Sigmoid colon (tissue), 7 donors: ENCODE data around the gene EGLN3. TPM values are rescaled to one million over a fixed set of nuclear protein-coding genes. Genes with fewer than 3 reads are reported as not detected.
A peak's percentile ranks its signal among the peaks of the same experiment; 100 is the strongest.

Source experiments
- DNase-seq: peaks from one replicate; pipeline ENCODE4 v3.0.0-alpha.2; 2019
- H3K27ac ChIP-seq, 4 donors: fragments of 200-600 bp; sonication (generic); one replicate each; pipeline ENCODE4 v1.5.1; 2016 to 2019; ENCODE audit warnings: mild to moderate bottlenecking in 1 of 4
- H3K27me3 ChIP-seq, 3 donors: fragments of 200-600 bp; sonication (generic); one replicate each; pipeline ENCODE4 v1.5.1; 2019; ENCODE audit warnings: mild to moderate bottlenecking in 1 of 3
- H3K36me3 ChIP-seq, 4 donors: fragments of 200-600 bp; sonication (generic); one replicate each; pipeline ENCODE4 v1.5.1; 2016 to 2019
- H3K4me1 ChIP-seq, 4 donors: fragments of 200-600 bp; sonication (generic); one replicate each; pipeline ENCODE4 v1.5.1; 2017 to 2019
- H3K4me3 ChIP-seq, 4 donors: fragments of 200-600 bp; sonication (generic); one replicate each; pipeline ENCODE4 v1.5.1; 2017 to 2019; ENCODE audit warnings: mild to moderate bottlenecking in 2 of 4, moderate library complexity in 1 of 4
- H3K9me3 ChIP-seq, 4 donors: fragments of 200-600 bp in 3 of 4; sonication (generic) in 3 of 4; one replicate each; pipeline versions ENCODE4 v1.5.1 to v1.6.1; 2013 to 2019
- EP300 ChIP-seq, 4 donors: sonication (generic); formaldehyde crosslinking; IDR thresholded peaks; one replicate each; pipeline ENCODE4 v1.6.1; 2017; ENCODE audit warnings: antibody characterized with exemption in 4 of 4
- POLR2A ChIP-seq, 2 donors: fragments of 450-650 bp; IDR thresholded peaks; one replicate each; pipeline ENCODE4 v1.6.1; 2016; ENCODE audit warnings: antibody characterized with exemption in 2 of 2, mild to moderate bottlenecking in 2 of 2, moderate library complexity in 2 of 2
- POLR2AphosphoS5 ChIP-seq, 4 donors: sonication (generic); formaldehyde crosslinking; IDR thresholded peaks; one replicate each; pipeline ENCODE4 v1.6.1; 2017; ENCODE audit warnings: antibody characterized with exemption in 4 of 4
- whole genome bisulfite sequencing, 2 donors: extraction: QIAGEN DNeasy Blood & Tissue Kit; methylation state at CpG; one replicate each; pipeline ENCODE4 v1.1.7; 2013; 5-methylcytosine and 5-hydroxymethylcytosine counted together
- intact Hi-C: fragments of 100-400 bp; cut with DNase I; formaldehyde crosslinking; loops from one replicate; pipeline ENCODE4 v1.15.1; 2023
- polyA plus RNA-seq, 3 donors: library from polyadenylated mRNA; stranded (reverse); fragments of 200-250 nt; gene quantifications; one replicate each; pipeline ENCODE4 v1.2.3, GENCODE V29; 2013
- total RNA-seq, 4 donors: library from RNA; depleted of rRNA; stranded (reverse); fragments of >200 nt; gene quantifications; one replicate each; pipeline ENCODE4 v1.1.0, GENCODE V29; 2016
- TF ChIP-seq, protein P1 (sequence below), 4 experiments: fragments of 450-650 bp in 3 of 4; fragments of 200-600 bp in 1 of 4; IDR thresholded peaks; one replicate each; pipeline ENCODE4 v1.5.1; 2016 to 2019; ENCODE audit warnings: antibody characterized with exemption in 4 of 4, mild to moderate bottlenecking in 3 of 4, moderate library complexity in 2 of 4
- donor health status: healthy with polysubstance abuse.
- donor health status: Bipolar disorder and iron deficiency.
- donor health status: healthy.

Gene EGLN3
- total and polyA plus RNA-seq, 7 donors = 13.0 to 69.1 (median 18.5) TPM

DNA sequence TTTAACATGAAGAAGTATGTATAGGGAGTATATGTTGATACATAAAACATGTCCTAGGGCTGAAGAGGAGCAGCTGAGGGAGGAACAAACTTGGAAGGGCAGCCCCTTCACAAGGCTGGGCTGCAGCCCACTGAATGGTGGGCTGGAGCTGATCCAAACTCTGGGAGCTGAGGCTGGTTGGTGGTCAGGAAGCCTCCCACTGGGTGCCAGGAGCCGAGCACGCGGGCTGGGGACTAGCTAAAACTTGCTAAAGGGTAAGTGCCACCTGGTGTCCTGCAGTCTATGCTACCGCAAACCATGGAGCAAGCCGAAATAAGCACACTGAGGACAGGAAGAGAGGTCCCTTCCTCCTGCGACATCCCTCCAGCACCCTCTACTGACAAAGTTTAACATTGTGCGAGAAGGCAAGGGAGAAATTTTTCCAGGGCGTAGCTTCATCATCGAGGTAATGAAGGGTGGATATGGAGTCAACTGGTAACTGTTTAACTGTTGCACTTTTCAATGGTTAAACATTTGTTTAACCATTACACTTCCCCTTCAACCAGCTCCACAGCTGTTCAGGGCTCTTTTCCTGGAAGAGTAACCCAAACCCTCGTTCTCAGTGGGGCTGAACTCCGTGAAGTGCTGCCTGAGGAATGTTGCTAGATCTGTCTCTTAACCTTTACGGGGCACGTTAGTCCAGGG is 42.2 kb downstream of the EGLN3 start:
- H3K36me3 ChIP-seq = no peaks in the 10 kb centered on the region
- no peak for DNase-seq
- 48 to 83% methylated on average over 13 of the region's 13 CpGs for WGBS, 2 donors
- no peak for TF ChIP-seq EP300 (IDR thresholded peaks at IDR 0.05)
- TF ChIP-seq, protein P1, sequence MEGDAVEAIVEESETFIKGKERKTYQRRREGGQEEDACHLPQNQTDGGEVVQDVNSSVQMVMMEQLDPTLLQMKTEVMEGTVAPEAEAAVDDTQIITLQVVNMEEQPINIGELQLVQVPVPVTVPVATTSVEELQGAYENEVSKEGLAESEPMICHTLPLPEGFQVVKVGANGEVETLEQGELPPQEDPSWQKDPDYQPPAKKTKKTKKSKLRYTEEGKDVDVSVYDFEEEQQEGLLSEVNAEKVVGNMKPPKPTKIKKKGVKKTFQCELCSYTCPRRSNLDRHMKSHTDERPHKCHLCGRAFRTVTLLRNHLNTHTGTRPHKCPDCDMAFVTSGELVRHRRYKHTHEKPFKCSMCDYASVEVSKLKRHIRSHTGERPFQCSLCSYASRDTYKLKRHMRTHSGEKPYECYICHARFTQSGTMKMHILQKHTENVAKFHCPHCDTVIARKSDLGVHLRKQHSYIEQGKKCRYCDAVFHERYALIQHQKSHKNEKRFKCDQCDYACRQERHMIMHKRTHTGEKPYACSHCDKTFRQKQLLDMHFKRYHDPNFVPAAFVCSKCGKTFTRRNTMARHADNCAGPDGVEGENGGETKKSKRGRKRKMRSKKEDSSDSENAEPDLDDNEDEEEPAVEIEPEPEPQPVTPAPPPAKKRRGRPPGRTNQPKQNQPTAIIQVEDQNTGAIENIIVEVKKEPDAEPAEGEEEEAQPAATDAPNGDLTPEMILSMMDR (IDR thresholded peaks at IDR 0.05) = peak in 1 of 4 experiments; percentile 23
- H3K4me3 ChIP-seq = no peak overlapping the region
- H3K4me1 ChIP-seq = no peaks in the 10 kb centered on the region
- H3K27me3 ChIP-seq = no peaks in the 10 kb centered on the region
- intact Hi-C loops = no loop called here
- H3K27ac ChIP-seq = no peak overlapping the region
- H3K9me3 ChIP-seq = no peaks in the 10 kb centered on the region

DNA sequence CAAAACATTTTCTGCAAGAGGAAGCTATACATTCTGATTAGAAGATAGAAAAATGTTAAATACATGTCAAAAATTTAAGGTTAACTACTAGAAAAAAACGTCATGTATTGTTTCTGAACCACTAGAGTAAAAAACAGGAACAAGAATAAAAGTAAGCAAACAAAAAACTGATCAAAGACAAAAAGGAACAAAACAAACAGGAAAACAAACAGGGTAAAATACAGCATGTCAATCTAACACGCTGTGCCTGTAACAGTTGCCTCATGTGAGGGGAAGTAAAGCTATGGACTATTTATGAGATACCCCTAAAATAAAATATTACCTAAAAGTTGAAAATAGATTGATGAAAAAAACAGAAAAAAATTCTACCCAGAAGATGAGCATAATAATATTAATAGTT is 43.9 kb downstream of the EGLN3 start:
- intact Hi-C loops = no loop called here
- H3K27me3 ChIP-seq = no peaks in the 10 kb centered on the region
- WGBS, 2 donors = 23 to 44% methylated on average over 2 of the region's 2 CpGs

DNA sequence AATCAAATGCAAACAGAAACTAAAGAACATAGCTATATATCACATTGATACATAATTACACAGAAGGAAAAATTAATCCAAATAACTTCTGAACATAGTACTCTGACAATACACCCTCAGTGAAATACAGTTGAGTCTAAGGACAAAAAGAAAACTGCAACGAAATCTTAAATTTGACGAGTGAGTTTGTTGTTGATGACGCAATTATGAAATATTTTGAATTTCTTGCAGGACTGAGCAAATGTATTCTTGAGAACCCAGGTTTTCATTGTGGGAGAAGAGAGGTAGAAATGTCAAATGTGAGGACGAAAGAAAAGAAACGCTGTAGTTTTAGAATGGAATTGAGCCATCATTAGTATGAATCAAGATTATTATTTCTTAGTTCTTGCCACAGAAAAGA is 46.3 kb downstream of the EGLN3 start:
- no peaks in the 10 kb centered on the region for H3K9me3 ChIP-seq
- no peaks in the 10 kb centered on the region for H3K4me1 ChIP-seq
- TF ChIP-seq POLR2AphosphoS5 (IDR thresholded peaks at IDR 0.05) (no peak), EP300 (IDR thresholded peaks at IDR 0.05) (no peak), POLR2A (IDR thresholded peaks at IDR 0.05) (no peak)
- TF ChIP-seq, protein P1 (IDR thresholded peaks at IDR 0.05) = no peak
- 95 to 98% methylated on average over 5 of the region's 5 CpGs for WGBS, 2 donors
- no peak overlapping the region for H3K4me3 ChIP-seq
- H3K27me3 ChIP-seq = no peaks in the 10 kb centered on the region
- no peaks in the 10 kb centered on the region for H3K36me3 ChIP-seq
- no peak for DNase-seq
- intact Hi-C loops = no loop called here
- H3K27ac ChIP-seq = no peak overlapping the region

More for the DNA sequence above, 43.9 kb downstream of the EGLN3 start:
- TF ChIP-seq EP300 (IDR thresholded peaks at IDR 0.05) (no peak), POLR2A (IDR thresholded peaks at IDR 0.05) (no peak)
- no peak overlapping the region for H3K4me3 ChIP-seq
- no peaks in the 10 kb centered on the region for H3K4me1 ChIP-seq
- no peaks in the 10 kb centered on the region for H3K9me3 ChIP-seq
- no peak overlapping the region for H3K27ac ChIP-seq
- no peaks in the 10 kb centered on the region for H3K36me3 ChIP-seq
- DNase-seq = no peak

DNA sequence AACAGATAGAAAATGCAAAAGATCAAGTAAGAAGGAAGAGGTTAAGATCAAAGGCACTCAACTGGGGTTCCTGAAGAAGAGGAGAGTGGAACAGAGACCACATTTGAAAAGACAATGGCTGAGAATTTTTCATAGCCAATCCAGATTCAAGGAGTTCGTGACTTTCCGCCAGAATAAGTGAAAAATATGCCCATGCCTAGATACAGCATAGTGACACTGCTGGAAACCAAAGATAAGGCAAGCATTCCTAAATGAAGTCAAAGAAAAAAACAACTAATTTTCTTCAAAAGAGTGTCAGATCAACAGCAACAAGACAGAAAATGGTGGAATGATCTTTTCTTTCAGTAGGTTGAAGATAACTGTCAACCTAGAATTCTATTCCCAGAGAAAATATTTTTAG is 47.5 kb downstream of the EGLN3 start:
- Histone ChIP-seq H3K9me3 (no peaks in the 10 kb centered on the region), H3K27me3 (no peaks in the 10 kb centered on the region), H3K36me3 (no peaks in the 10 kb centered on the region), H3K27ac (no peak overlapping the region), H3K4me3 (no peak overlapping the region), H3K4me1 (no peaks in the 10 kb centered on the region)
- no peak for DNase-seq
- 92 to 95% methylated on average over 2 of the region's 2 CpGs for WGBS, 2 donors
- no peak for TF ChIP-seq EP300 (IDR thresholded peaks at IDR 0.05)
- no peak for TF ChIP-seq POLR2A (IDR thresholded peaks at IDR 0.05)
- TF ChIP-seq, protein P1 (IDR thresholded peaks at IDR 0.05) = no peak
- TF ChIP-seq POLR2AphosphoS5 (IDR thresholded peaks at IDR 0.05) = no peak
- intact Hi-C loops = no loop called here

DNA sequence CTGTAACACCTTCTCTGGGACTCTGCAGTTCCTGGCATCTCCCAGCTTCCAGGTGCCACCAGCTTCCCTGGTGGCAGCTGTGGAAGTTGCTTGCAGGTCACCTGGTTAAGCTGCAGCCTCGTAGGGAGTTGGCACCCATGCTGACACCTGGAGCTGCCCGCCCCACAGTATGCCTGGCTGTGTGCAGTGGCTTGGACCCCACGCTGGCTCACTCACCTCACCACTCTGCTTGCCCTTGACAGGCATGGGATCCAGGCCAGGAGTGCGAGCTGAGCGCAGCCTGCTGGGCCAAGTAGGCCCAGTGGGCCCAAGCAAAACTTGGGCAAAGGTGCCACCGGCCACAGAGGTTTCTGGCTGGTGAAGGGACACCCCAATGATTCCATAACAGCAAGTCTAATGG is 48.5 kb downstream of the EGLN3 start:
- WGBS, 2 donors = 97% methylated on average over 6 of the region's 6 CpGs
- Histone ChIP-seq H3K27ac (no peak overlapping the region), H3K9me3 (no peaks in the 10 kb centered on the region), H3K4me3 (no peak overlapping the region), H3K4me1 (peaks cover 0 to 5% (median 0%) of the 10 kb centered on the region in 4 donors), H3K27me3 (no peaks in the 10 kb centered on the region), H3K36me3 (no peaks in the 10 kb centered on the region)
- intact Hi-C loops = no loop called here
- TF ChIP-seq EP300 (IDR thresholded peaks at IDR 0.05) = no peak
- TF ChIP-seq POLR2A (IDR thresholded peaks at IDR 0.05) = no peak
- TF ChIP-seq, protein P1 (IDR thresholded peaks at IDR 0.05) = no peak
- TF ChIP-seq POLR2AphosphoS5 (IDR thresholded peaks at IDR 0.05) = no peak
- no peak for DNase-seq
